CD14-positive monocyte (primary cell): Measurements from ENCODE around the gene PPP1R16B. TPM values are rescaled to one million over a fixed set of nuclear protein-coding genes. Genes with fewer than 3 reads are reported as not detected.

Experiments used
- DNase-seq, 3 donors: peaks; one replicate each; pipeline ENCODE4 v3.0.0-alpha.2; 2011 to 2022
- H2AFZ ChIP-seq: 2 replicates; pipeline ENCODE4 v1.6.0; 2012; ENCODE audit warnings: mild to moderate bottlenecking, low read depth, low read length, inconsistent platforms; ENCODE audit not compliant: insufficient read depth, poor library complexity, severe bottlenecking
- H3K27ac ChIP-seq, 2 donors: 1 replicate in 1 of 2; 2 replicates in 1 of 2; pipeline ENCODE4 v1.5.1; 2012 to 2013; ENCODE audit warnings: low read length in 2 of 2, control low read depth in 1 of 2, inconsistent platforms in 1 of 2, low read depth in 1 of 2, mild to moderate bottlenecking in 1 of 2
- H3K27me3 ChIP-seq, 2 donors: one replicate each; pipeline versions ENCODE4 v1.6.0 to v1.6.1; 2011 to 2013; ENCODE audit warnings: low read length in 2 of 2; ENCODE audit not compliant: control insufficient read depth in 2 of 2, insufficient read depth in 2 of 2
- H3K36me3 ChIP-seq, 2 donors: replicated peaks in 1 of 2; 1 replicate in 1 of 2; 2 replicates in 1 of 2; pipeline versions ENCODE4 v1.5.1 to v1.6.1; 2012 to 2013; ENCODE audit warnings: low read length in 2 of 2, control low read depth in 1 of 2, inconsistent platforms in 1 of 2, mild to moderate bottlenecking in 1 of 2; ENCODE audit not compliant: insufficient read depth in 2 of 2, control insufficient read depth in 1 of 2
- H3K4me1 ChIP-seq, 2 donors: 1 replicate in 1 of 2; 2 replicates in 1 of 2; pipeline versions ENCODE4 v1.5.1 to v1.6.1; 2012 to 2013; ENCODE audit warnings: low read length in 2 of 2, control low read depth in 1 of 2, inconsistent platforms in 1 of 2, mild to moderate bottlenecking in 1 of 2, moderate library complexity in 1 of 2; ENCODE audit not compliant: insufficient read depth in 2 of 2, control insufficient read depth in 1 of 2
- H3K4me2 ChIP-seq: replicated peaks from 2 replicates; pipeline ENCODE3; 2012; ENCODE audit warnings: low read length, moderate library complexity, mild to moderate bottlenecking; ENCODE audit not compliant: poor library complexity, severe bottlenecking; ENCODE audit errors: extremely low read depth
- H3K4me3 ChIP-seq, 3 experiments: fragments of 200-600 bp in 1 of 3; sonication (generic) in 1 of 3; replicated peaks in 1 of 3; 1 replicate in 2 of 3; 2 replicates in 1 of 3; pipeline ENCODE4 v1.5.1; 2011 to 2013; ENCODE audit warnings: low read length in 3 of 3, mild to moderate bottlenecking in 3 of 3, control low read depth in 2 of 3, low read depth in 2 of 3, inconsistent platforms in 1 of 3, moderate library complexity in 1 of 3
- H3K79me2 ChIP-seq: 2 replicates; pipeline ENCODE4 v1.6.0; 2012; ENCODE audit warnings: mild to moderate bottlenecking, control low read depth, inconsistent platforms, low read length, moderate library complexity; ENCODE audit not compliant: insufficient read depth
- H3K9ac ChIP-seq: 2 replicates; pipeline ENCODE4 v1.6.0; 2017; ENCODE audit warnings: low read length, mild to moderate bottlenecking; ENCODE audit not compliant: insufficient read depth, poor library complexity, severe bottlenecking
- H3K9me3 ChIP-seq, 2 donors: replicated peaks in 1 of 2; 1 replicate in 1 of 2; 2 replicates in 1 of 2; pipeline versions ENCODE4 v1.5.1 to v1.6.1; 2012 to 2013; ENCODE audit warnings: low read length in 2 of 2, control low read depth in 1 of 2; ENCODE audit not compliant: control insufficient read depth in 1 of 2, insufficient read depth in 1 of 2
- H4K20me1 ChIP-seq: 2 replicates; pipeline ENCODE4 v1.6.0; 2012; ENCODE audit warnings: mild to moderate bottlenecking, low read length, control low read depth, moderate library complexity; ENCODE audit not compliant: insufficient read depth
- H3K27ac Mint-ChIP-seq, 7 donors: one replicate each; pipeline ENCODE4 v1.8.0; 2020; ENCODE audit warnings: mild to moderate bottlenecking in 7 of 7, mixed read lengths in 7 of 7, moderate library complexity in 6 of 7, inconsistent platforms in 2 of 7
- H3K27me3 Mint-ChIP-seq, 3 donors: one replicate each; pipeline ENCODE4 v1.8.0; 2021 to 2022; ENCODE audit warnings: low read depth in 3 of 3, mild to moderate bottlenecking in 3 of 3, mixed read lengths in 3 of 3, moderate library complexity in 3 of 3, inconsistent platforms in 1 of 3
- H3K36me3 Mint-ChIP-seq, 2 donors: one replicate each; pipeline ENCODE4 v1.8.0; 2020; ENCODE audit warnings: mixed read lengths in 2 of 2, inconsistent platforms in 1 of 2, mild to moderate bottlenecking in 1 of 2
- H3K4me1 Mint-ChIP-seq: one replicate; pipeline ENCODE4 v1.8.0; 2020; ENCODE audit warnings: mild to moderate bottlenecking, mixed read lengths
- H3K4me3 Mint-ChIP-seq, 2 donors: one replicate each; pipeline ENCODE4 v1.8.0; 2020; ENCODE audit warnings: mild to moderate bottlenecking in 2 of 2, mixed read lengths in 2 of 2, moderate library complexity in 1 of 2
- H3K9me3 Mint-ChIP-seq, 7 donors: one replicate each; pipeline ENCODE4 v1.8.0; 2020 to 2022; ENCODE audit warnings: mixed read lengths in 7 of 7, mild to moderate bottlenecking in 6 of 7, moderate library complexity in 6 of 7, inconsistent platforms in 2 of 7
- CTCF ChIP-seq: fragments of 200-600 bp; IDR thresholded peaks from one replicate; pipeline ENCODE4 v1.8.0; 2022; ENCODE audit warnings: antibody characterized with exemption, mild to moderate bottlenecking
- whole genome bisulfite sequencing: methylation state at CpG from one replicate; pipeline ENCODE4 v1.1.5; 2013; ENCODE audit warnings: missing lambda C conversion rate; ENCODE audit not compliant: insufficient coverage; 5-methylcytosine and 5-hydroxymethylcytosine counted together
- intact Hi-C, 2 donors: fragments of 100-400 bp; cut with micrococcal nuclease; formaldehyde crosslinking; loops; one replicate each; pipeline versions ENCODE4 v1.15.0 to v1.15.1; 2023
- polyA plus RNA-seq, 3 donors: library from polyadenylated mRNA; depleted of rRNA in 1 of 3; unstranded in 2 of 3; stranded (reverse) in 1 of 3; fragments of 300-500 nt in 2 of 3; fragments of >200 nt in 1 of 3; fragmentation: Illumina TruSeq in 2 of 3; gene quantifications; 1 replicate in 2 of 3; 2 replicates in 1 of 3; pipeline ENCODE4 v1.2.3, GENCODE V29; 2012 to 2021

PPP1R16B gene
- polyA plus RNA-seq, 3 donors, result 1.1 to 4.4 (median 1.4) TPM

GRCh38 chr20:38831049-38831691 is 25.7 kb downstream of the PPP1R16B start:
- Histone ChIP-seq H3K9ac (no peak overlapping the region), H4K20me1 (no peaks in the 10 kb centered on the region), H3K27me3 (no peaks in the 10 kb centered on the region), H3K4me1 (no peaks in the 10 kb centered on the region), H3K4me3 (no peak overlapping the region), H3K27ac (no peak overlapping the region), H3K4me2 (no peak overlapping the region), H3K36me3 (peaks cover 0 to 20% of the 10 kb centered on the region in 2 donors), H3K79me2 (no peaks in the 10 kb centered on the region), H3K9me3 (no peaks in the 10 kb centered on the region), H2AFZ (no peak overlapping the region)
- no peak for DNase-seq
- intact Hi-C loops, result no loop called here
- Mint-ChIP-seq H3K4me1 (peaks cover 13% of the 10 kb centered on the region), H3K27ac (peak overlapping the region in 1 of 7 donors; percentile 12), H3K27me3 (peaks cover 0 to 4% (median 0%) of the 10 kb centered on the region in 3 donors), H3K9me3 (peaks cover 0 to 3% (median 0%) of the 10 kb centered on the region in 7 donors), H3K4me3 (no peak overlapping the region), H3K36me3 (peaks cover 8 to 24% of the 10 kb centered on the region in 2 donors)
- no peak for TF ChIP-seq CTCF
- 87% methylated on average over 9 of the region's 11 CpGs for WGBS

GRCh38 chr20:38831995-38832620 is 26.6 kb downstream of the PPP1R16B start:
- no peak for DNase-seq
- H3K79me2 ChIP-seq, result no peaks in the 10 kb centered on the region
- no peak overlapping the region for H3K4me3 ChIP-seq
- H3K4me2 ChIP-seq, result no peak overlapping the region
- H3K36me3 Mint-ChIP-seq, result peaks cover 10 to 28% of the 10 kb centered on the region in 2 donors
- intact Hi-C loops, result no loop called here
- H3K27ac Mint-ChIP-seq, result peak overlapping the region in 1 of 7 donors; percentile 0
- no peaks in the 10 kb centered on the region for H3K4me1 ChIP-seq
- no peak overlapping the region for H2AFZ ChIP-seq
- H3K9me3 ChIP-seq, result no peaks in the 10 kb centered on the region
- peaks cover 0 to 27% of the 10 kb centered on the region in 2 donors for H3K36me3 ChIP-seq
- H3K4me3 Mint-ChIP-seq, result no peak overlapping the region
- H3K27me3 Mint-ChIP-seq, result peaks cover 0 to 4% (median 0%) of the 10 kb centered on the region in 3 donors
- 91% methylated on average over 7 of the region's 8 CpGs for WGBS
- peaks cover 0 to 3% (median 0%) of the 10 kb centered on the region in 7 donors for H3K9me3 Mint-ChIP-seq
- no peaks in the 10 kb centered on the region for H4K20me1 ChIP-seq
- H3K9ac ChIP-seq, result no peak overlapping the region
- peaks cover 12% of the 10 kb centered on the region for H3K4me1 Mint-ChIP-seq
- no peaks in the 10 kb centered on the region for H3K27me3 ChIP-seq
- no peak overlapping the region for H3K27ac ChIP-seq
- no peak for TF ChIP-seq CTCF
